Measurements from ENCODE around the gene PPP1R3A. TPM values are rescaled to one million over a fixed set of nuclear protein-coding genes. Genes with fewer than 3 reads are reported as not detected.

The PPP1R3A gene
- total and polyA plus RNA-seq, 10 of the 15 experiments (the other 5 are each of a cell fraction or from before 2014, with no cell fraction given) = not detected

- Histone ChIP-seq H3K9me3 (replicated peaks; ENCODE audit: control insufficient read depth, insufficient read depth, low read length) (no peaks in the 10 kb centered on the region), H3K4me3 (no peak overlapping the region), H2AFZ (ENCODE audit: control insufficient read depth, low read depth, low read length) (no peak overlapping the region), H3K36me3 (ENCODE audit: control insufficient read depth in 2 of 2, insufficient read depth in 2 of 2, low read length in 1 of 2) (no peaks in the 10 kb centered on the region), H3K4me2 (ENCODE audit: control insufficient read depth, insufficient read depth) (no peak overlapping the region), H3K27ac (ENCODE audit: control insufficient read depth, insufficient read depth) (no peak overlapping the region), H3K79me2 (ENCODE audit: control insufficient read depth, insufficient read depth, low read length) (no peaks in the 10 kb centered on the region), H3K9ac (ENCODE audit: control insufficient read depth, insufficient read depth, low read length) (no peak overlapping the region), H3K27me3 (replicated peaks in 1 of 2; ENCODE audit: control insufficient read depth in 2 of 2, insufficient read depth in 2 of 2, low read length in 1 of 2) (no peaks in the 10 kb centered on the region), H3K4me1 (ENCODE audit: control insufficient read depth, insufficient read depth, low read length) (no peaks in the 10 kb centered on the region), H4K20me1 (ENCODE audit: control insufficient read depth, insufficient read depth) (no peaks in the 10 kb centered on the region)
- no peak for ATAC-seq
- ChIA-PET RAD21 (ENCODE audit: unreplicated experiment) (no interaction called here), CTCF (no interaction called here), SMC1A (ENCODE audit: uncharacterized antibody, unreplicated experiment) (interaction anchor here (1.2 kb wide), 1 partner anchor 1506 kb away, joined by 3 read pairs; no protein-coding TSS in a partner anchor), POLR2A (no interaction called here)
- FAIRE-seq = no peak
- intact Hi-C loops (cut with micrococcal nuclease; ENCODE audit: unreplicated experiment) = no loop called here
- 16% methylated on average over 7 of the region's 7 CpGs for WGBS (ENCODE audit: insufficient coverage, insufficient replicate concordance, low lambda C conversion rate, missing lambda C conversion rate)
- in situ Hi-C loops (cut with MboI) = no loop called here
- TF ChIP-seq CTCF (IDR thresholded peaks at IDR 0.05 in 2 of 3, conservative IDR thresholded peaks at IDR 0.05 in 1 of 3; ENCODE audit: control insufficient read depth in 2 of 3, extremely low read depth in 1 of 3, insufficient read depth in 1 of 3, low read depth in 3 of 3, low read length in 3 of 3) (no peak), JUNB (IDR thresholded peaks at IDR 0.05) (no peak), TARDBP (IDR thresholded peaks at IDR 0.05; ENCODE audit: borderline replicate concordance) (no peak), CBX5 (IDR thresholded peaks at IDR 0.05; ENCODE audit: low read depth) (no peak), GABPA (IDR thresholded peaks at IDR 0.05; ENCODE audit: low read depth) (no peak), TBL1XR1 (IDR thresholded peaks at IDR 0.05; ENCODE audit: low read depth, low read length) (no peak), NFYB (IDR thresholded peaks at IDR 0.05; ENCODE audit: insufficient read depth, low read depth, low read length) (no peak), MEF2A (IDR thresholded peaks at IDR 0.05; ENCODE audit: insufficient read depth, low read depth, low read length) (no peak), NFYA (IDR thresholded peaks at IDR 0.05; ENCODE audit: borderline replicate concordance, low read depth, low read length) (no peak), KLF5 (IDR thresholded peaks at IDR 0.05; ENCODE audit: partially characterized antibody) (no peak), CBFB (IDR thresholded peaks at IDR 0.05; ENCODE audit: low read depth) (no peak), DPF2 (IDR thresholded peaks at IDR 0.05) (no peak), NR2C1 (IDR thresholded peaks at IDR 0.05) (no peak), ZNF622 (IDR thresholded peaks at IDR 0.05) (no peak)
- TF ChIP-seq, protein P1, sequence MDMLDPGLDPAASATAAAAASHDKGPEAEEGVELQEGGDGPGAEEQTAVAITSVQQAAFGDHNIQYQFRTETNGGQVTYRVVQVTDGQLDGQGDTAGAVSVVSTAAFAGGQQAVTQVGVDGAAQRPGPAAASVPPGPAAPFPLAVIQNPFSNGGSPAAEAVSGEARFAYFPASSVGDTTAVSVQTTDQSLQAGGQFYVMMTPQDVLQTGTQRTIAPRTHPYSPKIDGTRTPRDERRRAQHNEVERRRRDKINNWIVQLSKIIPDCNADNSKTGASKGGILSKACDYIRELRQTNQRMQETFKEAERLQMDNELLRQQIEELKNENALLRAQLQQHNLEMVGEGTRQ (IDR thresholded peaks at IDR 0.05; ENCODE audit: borderline replicate concordance, low read depth, low read length) = no peak
- TF ChIP-seq, protein P2, sequence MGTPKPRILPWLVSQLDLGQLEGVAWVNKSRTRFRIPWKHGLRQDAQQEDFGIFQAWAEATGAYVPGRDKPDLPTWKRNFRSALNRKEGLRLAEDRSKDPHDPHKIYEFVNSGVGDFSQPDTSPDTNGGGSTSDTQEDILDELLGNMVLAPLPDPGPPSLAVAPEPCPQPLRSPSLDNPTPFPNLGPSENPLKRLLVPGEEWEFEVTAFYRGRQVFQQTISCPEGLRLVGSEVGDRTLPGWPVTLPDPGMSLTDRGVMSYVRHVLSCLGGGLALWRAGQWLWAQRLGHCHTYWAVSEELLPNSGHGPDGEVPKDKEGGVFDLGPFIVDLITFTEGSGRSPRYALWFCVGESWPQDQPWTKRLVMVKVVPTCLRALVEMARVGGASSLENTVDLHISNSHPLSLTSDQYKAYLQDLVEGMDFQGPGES (IDR thresholded peaks at IDR 0.05) = no peak
- DNase-seq (ENCODE audit: low read depth, low spot score) = no peak
- BruUV-seq (replicated peaks) = no TSS peak
These were observed 40.3 kb downstream of the PPP1R3A start for GRCh38 chr7:113878394-113878992.
